Inflammatory macrophage treated with lipopolysaccharide for 4 hours (primary cell): ENCODE data around the gene RFX2.
"Not testable (repeated sequence)": the region's sequence is repeated elsewhere in the genome, so short reads cannot be mapped to it uniquely, and the experiment has no call there.

Source experiments
- DNase-seq: peaks from one replicate; pipeline ENCODE4 v3.0.0-alpha.2; 2020

Gene RFX2

DNA sequence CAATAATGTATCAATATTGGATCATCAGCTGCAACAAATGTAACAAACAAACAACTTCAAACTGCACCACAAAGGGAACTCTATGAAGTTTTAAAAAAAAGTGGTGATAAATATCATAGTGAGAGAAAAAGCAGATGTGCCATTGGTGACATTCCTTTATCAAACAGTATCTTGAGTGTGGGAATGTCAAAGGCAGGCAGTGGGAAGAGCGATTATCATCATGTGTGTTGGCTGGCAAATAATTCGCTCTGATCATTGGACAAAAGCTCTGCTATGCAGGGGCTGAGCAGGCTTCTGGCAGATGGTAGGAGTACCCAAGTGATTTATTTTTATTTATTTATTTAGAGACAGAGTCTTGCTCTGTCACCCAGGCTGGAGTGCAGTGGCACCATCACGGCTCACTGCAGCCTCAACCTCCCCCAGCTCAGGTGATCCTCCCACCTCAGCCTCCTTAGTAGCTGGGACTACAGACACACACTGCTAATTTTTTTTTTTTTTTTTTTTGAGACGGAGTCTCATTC lies 76.5 kb downstream of the RFX2 start:
- no peak for DNase-seq

DNA sequence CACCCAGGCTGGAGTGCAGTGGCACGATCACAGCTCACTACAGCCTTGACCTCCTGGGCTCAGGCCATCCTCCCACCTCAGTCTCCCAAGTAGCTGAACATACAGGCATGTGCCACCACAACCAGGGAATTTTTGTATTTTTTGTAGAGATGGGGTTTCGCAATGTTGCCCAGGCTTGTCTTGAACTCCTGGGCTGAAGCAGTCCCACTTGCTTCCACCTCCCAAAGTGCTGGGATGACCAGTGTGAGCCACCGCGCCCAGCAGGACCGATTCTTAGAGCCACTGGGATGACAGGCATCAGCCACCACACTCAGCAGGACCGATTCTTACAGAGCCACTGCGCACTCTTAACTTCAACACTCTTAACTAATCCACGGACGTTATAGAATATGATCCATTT lies 77.5 kb downstream of the RFX2 start:
- DNase-seq, result no peak

DNA sequence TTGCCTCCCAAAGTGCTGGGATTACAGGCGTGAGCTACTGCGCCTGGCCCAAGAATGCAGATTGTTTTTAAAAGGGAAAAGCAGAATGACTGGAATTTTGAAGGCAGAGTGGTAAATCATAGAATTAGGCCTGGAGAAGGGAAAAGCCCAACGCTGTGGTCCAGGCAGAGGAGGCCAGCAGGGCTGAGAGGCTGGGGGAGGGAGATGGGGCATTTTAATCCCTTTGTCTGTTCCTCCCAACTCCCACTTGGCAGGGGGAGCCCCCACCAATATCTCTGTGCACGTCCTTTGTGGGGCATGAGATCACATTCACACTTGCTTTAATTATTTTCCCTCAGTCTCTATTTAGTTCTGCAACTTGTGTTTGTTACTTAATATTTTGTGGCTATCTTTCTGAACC lies 77.9 kb downstream of the RFX2 start:
- no peak for DNase-seq

DNA sequence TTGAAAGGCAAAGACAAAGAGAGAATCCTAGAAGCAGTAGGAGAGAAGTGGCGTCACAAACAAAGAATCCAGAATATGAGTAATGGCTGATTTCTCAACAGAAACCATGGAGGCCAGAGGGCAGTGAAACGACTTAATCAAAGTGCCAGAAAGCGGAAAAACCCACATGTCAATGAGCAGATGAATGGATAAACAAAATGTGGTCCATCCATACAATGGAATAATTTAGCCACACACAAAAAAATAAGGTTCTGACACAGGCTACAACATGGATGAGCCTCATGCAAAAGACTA lies 80.1 kb downstream of the RFX2 start:
- peak; percentile 82 for DNase-seq

DNA sequence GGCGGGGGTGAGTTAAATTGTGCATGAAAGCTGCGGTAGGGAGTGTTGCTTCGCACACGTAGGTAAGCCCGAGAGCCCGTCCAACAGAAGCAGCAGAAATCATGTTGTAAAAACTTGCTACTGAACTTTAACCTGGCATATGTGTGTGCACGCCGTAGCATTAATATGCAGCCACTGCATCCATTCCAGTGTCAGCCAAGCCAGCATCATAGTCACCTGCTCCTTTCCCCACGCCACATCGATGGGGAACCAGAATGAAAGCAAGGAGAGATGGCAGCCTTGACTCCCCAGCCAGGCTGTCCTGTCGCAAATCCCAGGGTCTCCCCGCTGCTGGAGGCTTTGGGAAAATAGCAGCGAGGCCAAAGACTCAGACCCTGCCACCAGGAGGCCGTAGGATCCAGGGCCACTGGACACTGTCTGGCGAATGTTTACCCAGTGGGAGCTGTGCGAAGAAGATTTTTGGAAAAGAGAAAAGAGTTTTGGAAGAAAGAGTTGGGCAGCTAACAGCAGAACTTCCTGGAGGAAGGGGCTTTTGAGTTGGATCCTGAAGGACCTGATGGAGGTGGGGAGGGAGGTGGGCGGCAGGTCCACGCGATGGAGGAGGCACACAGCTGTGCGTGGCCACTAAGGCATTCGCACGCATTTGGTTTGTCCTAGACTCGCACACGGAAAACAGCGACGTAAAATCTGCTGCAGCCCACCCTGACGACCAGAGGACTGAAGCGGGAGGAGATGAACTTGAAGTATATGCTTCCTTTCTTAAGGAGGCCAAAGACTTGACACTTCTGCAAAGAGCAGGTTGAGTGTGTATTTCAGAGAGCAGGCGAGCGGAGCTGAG lies 83.7 kb downstream of the RFX2 start:
- no peak for DNase-seq

DNA sequence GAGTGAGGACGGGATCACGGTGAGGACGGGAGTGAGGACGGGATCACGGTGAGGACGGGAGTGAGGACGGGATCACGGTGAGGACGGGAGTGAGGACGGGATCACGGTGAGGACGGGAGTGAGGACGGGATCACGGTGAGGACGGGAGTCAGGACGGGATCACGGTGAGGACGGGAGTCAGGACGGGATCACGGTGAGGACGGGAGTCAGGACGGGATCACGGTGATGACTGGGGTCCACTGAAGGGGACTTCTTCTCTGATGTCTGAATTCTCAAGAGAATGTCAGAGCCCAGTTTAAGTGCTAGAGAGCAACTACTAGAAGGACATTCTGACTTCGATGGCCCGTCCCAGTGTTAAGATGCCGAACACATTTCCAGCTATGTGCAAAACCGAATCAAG lies 85.5 kb downstream of the RFX2 start:
- DNase-seq, result not testable (repeated sequence)

DNA sequence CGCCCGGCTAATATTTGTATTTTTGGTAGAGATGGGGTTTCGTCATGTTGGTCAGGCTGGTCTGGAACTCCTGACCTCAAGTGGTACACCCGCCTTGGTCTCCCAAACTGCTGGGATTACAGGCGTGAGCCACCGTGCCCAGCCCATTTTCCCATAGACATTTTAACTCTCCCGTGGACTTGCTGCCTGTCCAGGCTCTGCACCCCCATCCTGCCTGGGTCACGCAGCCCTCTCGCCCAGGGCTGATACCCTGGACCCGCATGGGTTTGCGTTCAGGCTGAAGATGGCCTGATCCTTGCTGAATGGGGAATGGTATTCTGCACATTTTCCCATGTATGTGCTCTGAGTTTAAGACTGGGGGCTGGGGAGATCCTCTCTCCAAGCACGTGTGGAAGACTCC lies 86.4 kb downstream of the RFX2 start:
- no peak for DNase-seq

DNA sequence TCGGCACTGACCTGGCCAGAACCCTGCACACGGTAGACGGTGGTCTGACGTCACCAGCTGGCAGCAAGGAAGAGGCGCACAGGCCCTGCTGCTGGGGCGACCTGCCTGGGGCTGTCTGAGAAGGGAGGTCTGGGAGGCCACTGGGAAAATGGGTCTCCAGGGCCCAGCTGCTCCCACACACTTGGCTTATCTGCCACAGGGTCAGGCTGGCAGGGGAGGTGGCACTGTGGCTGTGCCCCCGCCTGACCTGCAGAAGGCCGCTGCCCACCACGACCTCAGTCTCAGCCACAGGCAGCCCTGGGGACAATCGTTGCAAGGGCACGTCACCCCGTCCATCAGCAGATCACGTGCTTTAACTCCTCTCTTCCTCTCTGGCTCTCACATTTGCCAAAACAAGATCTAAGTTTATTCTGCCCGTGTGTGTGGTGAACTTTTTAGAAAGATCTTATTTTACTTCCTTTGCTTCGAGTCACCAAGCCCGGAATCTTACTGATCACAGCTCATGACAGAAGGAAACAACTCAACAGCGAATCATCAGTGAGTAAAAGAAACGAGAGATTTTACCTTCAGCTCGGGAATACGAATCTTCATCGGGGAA lies 87.1 kb downstream of the RFX2 start:
- DNase-seq, result no peak

DNA sequence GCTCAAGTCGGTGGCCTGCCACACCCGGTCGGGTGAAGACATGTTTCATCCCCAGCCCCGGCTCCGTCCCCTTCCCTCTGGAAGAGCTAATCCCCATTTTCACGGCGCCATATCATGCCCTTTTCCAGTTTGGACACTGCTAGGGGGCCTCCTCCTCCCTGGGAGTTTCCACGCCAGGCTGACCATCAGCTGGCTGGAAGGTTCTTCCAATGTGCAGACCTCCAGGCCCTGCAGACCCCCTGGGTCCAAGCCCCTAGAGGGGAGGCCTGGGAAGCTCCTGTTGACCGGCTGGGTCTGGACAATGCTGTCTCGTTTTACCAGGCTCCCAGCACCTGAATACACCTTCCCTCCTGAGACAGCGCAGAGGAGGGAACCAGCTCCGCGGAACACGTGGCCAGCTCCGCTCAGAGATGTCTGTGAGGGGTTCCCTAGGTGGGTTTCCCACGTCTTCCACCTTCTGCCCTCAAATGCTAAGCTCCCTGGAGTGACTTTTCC lies 87.7 kb downstream of the RFX2 start:
- no peak for DNase-seq

DNA sequence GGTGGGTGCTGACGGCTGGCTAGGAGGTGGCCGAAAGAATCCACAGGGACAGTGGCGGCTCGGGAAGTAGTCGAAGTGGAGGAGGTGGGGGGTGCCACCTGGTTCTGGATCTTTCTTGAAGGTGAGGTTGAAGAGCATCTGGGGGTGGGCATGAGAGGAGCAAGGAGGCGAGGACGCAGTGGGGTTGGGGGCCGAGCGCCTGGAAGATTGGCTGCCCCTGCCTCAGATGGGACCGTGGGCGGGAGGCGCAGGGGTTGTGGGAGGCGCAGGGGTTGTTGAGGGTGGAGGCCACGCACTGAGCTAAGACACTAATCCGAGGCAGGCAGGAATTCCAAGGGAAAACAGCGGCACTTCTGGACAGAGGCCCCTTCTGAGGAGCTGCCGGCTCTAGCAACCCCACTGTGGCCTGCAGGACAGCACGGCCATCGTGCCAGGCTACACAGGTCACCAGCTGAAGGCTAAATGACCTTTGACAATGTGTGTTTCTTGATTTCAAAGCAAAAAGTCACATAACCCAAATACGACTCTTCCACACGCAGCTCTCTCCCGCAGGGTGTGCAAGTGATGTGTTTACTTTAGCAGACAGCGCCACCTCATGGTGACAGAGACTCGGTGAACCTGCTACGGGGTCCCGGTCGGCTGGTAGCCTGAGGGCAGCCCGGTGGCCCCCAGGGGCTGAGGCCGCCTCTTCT lies 88.3 kb downstream of the RFX2 start:
- DNase-seq, result peak; percentile 72

DNA sequence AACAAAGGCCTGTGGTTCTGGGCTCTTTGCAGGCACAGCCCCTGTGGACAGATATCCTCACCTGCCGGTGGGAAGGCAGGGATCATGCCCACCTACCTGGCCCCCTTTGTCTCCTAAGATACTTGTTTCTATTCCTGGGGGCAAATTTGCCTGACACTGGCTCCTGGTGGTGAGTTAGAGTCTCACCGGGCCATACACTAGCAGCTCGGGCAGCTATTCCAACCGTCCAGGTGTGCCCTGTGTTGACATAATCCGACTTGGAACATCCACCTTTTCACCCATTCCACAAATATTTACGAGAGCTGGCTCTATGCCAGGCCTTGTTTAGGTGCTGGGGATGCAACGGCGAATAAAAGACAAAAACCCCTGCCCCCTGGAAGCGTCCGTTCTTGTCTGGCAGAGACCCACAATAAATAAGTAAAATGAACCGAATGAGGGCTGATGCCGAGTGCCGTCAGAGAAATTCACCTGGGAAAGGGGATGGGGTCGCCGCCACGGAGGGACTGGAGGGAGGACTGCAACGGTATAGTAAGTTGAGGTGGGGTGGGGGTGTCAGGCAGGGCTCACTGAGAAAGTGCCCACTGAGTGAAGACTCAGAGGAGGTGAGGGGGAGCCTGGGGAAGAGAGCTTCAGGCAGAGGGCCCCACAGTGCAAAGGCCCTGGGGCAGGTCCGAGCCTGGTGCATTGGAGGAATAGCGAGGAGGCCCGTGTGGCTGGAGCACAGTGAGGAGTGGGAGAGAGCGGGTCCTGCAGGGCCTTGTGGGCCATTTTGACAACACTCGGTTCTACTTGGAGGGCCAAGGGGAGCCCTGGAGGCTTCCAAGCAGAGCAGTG lies 89.1 kb downstream of the RFX2 start:
- no peak for DNase-seq

DNA sequence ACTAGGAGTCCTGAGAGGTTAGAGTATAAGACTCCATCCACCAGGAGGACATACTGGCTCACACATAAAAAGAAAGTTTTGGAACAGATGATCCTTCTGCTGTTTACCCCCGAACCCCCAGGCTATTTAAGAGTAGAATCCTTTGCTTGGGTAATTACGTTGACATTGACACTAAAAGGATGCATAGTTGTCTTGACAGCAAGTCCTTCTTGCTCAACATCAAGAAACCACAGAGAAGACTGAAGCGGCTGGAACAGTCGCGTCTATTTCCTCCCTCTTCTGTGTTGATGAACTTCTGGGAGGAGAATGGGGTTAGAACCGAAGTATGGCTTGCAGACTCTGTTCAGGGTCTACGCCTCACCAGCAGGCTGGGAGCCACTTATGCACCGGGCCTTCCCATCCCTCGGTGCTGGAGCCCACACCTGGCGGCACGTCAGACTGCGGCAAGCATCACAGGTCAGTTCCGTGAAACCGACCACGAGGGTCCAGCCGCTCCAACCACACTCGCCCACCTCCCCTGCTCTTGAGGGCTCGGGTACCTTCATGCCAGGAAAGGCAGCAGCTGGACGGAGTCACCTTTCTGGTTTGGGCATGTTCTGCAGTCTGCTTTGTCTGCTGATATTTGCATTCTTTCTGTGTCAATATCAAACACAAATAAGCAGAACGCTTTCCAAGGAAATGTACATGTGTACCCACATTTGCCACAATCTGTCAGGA lies 90.0 kb downstream of the RFX2 start:
- no peak for DNase-seq

DNA sequence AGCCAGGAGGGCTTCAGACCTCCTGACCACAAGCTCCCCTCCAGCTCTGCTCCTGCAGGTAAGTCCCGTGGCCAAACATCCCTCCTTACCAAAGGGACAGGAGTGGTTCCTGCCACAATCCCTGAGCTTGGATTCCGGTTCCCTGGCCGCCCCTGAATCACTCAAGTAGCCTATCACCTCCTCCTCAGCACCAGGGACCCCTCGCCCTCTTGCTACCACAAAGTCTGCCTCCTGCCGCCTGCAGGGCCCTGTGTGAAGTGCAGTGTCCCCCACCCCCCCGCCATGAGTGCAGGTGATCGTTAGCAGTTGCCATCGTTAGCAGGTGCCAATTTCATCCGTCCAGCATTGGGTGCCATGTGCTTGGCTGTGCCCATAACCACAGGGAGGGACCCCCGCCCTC lies 91.5 kb downstream of the RFX2 start:
- no peak for DNase-seq

DNA sequence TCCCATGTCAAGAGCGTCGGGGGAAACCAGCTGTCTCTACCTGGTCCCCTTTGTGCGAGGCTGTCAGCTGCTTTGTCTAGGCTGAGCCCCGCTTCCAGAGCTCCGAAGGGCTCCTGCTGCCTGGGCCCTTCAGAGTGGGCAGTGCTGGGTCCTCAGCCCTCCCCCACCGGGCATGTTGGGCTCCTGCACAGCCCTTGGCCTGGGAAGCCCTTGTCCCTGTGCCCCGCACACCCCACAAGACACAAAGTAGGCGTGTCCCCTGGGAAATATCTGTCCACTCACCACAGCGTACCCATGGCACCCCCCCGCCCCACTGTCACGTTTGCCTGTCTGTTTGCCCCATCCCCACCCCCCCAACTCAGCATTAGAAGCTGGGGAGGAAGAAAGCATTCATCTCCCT lies 92.7 kb downstream of the RFX2 start:
- DNase-seq, result no peak

DNA sequence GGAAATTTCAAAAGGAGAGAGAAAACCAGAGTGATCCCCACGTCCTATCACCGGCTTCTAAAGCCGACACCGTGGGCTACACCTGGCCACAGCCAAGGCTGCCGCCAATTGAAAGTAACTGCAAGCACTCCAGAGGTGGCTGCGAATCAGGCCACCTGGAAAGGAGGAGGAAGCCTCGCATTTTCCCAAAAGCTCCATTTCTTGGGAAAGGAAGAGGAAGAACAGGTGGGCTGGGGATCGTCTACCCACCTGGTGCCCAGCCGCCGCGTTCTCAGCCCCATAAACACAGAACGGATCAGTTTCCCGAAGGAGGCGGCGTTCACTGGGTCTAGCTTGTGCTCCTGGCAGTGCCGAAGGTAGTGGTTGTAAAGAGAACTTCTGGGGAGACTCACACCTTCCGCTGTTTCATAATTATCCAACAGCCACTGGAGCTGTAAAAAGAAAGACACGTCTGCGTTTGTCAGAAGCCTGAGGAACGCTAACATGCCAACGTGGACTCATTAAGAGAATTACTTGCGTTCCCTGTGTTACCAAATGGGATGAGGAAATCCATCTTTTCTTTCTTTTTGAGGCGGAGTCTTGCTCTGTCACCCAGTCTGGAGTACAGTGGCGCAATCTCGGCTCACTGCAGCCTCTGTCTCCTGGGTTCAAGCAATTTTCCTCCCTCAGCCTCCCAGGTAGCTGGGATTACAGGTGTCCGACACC lies 94.3 kb downstream of the RFX2 start:
- no peak for DNase-seq

DNA sequence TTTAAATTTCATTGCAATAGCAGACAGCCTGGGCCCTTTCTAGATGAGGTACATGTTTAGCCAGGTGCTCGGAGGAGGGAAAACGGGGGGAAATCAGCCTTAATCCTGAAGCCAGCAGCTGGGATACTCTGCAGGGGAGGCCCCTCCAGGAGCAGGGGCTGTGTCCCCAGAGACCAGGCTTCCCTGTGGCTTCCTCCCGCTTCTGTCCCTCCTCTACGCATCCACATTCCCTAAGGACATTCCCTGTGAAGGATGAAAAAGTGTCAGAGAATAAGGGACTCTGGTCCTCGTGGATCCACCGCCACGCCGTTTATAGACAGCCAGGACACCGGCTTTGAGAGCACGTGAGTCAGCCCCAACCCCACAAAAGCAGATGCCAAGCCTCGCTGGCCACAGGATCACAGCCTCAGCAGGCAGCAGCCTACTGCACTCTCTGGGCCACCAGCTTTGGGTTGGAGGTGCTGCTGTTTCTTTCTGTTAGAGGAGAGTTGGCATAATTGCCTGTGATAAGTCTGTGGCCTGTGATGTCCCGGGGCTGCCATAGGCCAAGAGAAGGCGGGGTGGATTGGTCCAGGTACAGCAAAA lies 95.7 kb downstream of the RFX2 start:
- no peak for DNase-seq

DNA sequence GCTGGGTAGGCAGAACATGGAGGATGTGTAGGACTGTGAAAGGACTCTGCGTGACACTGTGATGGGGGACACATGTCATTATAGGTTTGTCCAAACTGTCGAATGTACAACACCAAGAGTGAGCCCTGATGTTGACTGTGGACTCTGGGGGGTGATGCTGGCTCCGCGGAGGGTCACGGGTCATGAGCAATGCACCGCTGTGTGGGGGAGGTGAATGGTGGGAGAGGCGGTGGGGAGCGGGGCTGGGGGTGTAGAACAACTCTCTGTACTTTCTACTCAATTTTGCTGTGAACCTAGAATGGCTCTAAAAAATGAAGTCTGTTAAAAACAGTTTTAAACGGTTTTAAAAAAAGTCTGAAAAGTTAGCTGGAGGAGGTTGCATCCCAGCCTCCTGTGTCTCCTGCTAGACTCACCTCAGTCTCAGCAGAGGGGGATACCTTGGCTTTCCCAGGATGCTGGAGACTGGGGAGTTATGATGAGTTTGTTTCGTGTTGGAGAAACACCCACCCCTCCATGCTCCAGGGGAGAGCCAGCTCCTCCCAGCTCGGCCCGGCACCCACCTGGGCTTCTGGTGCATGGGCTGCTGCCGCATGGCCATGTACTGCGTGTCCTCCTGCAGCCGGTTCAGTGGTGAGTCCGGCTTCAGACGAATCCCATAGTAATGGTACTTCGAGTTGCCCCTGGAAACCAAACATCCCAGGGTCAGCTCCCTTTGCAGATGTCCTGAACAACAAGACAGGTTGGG lies 97.7 kb downstream of the RFX2 start:
- DNase-seq, result no peak

DNA sequence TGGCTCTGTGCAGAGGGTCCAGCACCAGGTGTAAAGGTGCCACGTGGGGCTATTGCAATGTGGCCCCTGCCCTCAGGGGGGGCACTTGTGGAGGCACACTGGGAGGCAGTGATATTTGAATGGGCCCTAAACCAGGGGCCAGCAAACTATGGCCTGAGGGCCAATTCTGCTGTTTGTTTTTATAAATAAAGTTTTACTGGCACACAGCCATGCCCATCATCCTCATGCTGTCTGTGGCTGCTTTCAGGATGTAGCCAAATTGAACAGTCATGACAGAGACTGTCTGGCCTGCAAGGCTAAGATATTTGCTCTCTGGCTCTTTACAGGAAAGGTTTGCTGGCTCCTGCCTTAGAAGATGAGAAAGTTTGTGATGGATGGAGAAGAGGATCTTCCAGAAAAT lies 98.5 kb downstream of the RFX2 start:
- DNase-seq, result no peak

DNA sequence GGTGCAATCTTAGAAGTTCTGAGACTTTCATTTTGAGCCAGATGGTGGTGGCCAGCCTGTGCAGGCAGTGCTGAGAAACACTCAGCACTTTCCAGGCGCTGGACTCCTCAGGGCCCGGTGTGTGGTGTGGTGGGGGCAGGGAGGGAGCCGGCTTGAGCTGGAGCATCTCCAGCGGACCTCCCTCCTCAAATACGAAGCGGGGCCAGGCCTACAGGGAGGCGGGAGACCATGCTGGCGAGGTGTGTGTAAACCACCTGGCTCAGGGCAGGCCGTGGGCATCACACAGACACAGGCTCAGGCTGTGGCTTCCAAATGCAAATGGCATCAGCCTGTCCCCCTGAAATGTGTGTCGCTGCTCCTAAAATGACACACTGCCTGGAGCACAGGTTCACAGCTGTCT lies 99.1 kb downstream of the RFX2 start:
- no peak for DNase-seq

DNA sequence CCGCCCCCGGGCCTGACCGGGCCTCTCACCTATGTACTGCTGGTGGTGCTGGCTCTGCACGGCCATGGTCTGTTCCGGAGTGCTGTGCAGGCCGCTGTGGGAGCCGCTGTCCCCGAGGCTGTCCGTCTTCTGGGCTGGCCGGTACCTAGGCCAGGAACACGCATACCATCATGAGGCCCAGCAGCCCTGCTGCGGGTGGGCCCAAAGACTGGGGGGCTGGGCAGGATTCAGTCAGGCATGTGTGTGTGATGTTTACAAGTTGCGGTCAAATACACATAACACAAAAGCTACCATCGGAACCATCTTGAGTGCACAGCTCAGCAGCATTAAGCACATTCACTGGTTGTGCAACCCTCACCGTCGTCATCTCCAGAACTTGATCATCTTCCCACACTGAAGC lies 100.2 kb downstream of the RFX2 start:
- no peak for DNase-seq

DNA sequence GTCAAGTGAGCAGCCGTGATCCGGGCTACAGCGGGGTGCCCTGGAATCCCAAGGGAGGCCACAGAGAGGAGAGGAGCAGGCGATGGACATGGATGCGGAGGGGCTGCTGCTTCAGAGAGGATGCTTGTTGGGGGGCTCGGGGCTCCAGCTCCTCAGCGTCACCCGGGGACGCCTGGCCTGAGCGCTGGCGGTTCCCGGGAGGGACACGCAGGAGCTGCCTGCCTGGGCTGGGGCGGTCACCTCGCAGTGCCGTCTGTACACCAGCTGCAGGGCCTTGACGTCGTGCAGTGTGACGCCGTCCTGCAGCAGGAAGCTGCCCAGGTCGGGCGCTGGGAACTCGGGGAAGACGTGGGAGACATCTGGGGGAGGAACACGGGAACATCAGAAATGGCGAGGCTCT lies 102.4 kb downstream of the RFX2 start:
- DNase-seq, result no peak
